ENCODE measurements around the gene CYP2C19.
"Not testable (repeated sequence)": the region's sequence is repeated elsewhere in the genome, so short reads cannot be mapped to it uniquely, and the experiment has no call there.

Gene CYP2C19

DNA sequence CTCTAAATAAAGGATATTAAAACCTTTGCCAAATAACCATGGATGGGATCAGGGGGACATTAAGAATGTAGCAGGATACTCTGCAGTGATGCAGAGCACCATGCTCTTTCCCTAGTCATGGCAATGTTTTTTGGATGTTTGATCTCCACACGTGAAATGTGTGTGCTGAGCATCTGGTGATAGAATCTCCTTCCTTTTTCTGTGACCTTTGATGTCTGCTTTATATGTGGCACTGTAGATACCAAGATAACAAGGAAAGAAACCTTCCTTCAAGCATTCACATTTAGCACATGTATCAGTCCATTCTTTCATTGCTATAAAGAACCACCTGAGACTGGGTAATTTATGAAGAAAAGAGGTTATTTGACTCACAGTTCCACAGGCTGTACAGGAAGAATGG lies 88.3 kb downstream of the CYP2C19 start:
- Mint-ChIP-seq H3K27me3 (no peaks in the 10 kb centered on the region), H3K27ac (no peak overlapping the region), H3K4me1 (no peaks in the 10 kb centered on the region), H3K9me3 (peaks cover 5% of the 10 kb centered on the region), H3K4me3 (no peak overlapping the region), H3K36me3 (no peaks in the 10 kb centered on the region)

DNA sequence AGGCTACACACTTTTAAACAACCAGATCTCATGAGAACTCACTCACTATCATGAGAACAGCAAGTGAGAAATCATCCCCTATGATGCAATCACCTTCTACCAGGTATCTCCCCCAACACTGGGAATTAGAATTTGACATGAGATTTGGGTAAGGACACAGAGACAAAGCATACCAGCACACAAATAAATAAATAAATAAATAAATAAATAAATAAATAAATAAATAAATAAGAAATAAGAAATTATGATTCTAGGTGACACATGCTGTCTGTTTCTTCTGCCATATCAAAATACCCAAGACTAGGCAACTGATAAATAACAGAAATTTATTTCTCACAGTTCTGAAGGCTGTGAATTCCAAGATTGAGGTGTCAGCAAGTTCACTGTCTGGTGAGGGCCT lies 88.8 kb downstream of the CYP2C19 start:
- no peaks in the 10 kb centered on the region for H3K27me3 Mint-ChIP-seq
- no peak overlapping the region for H3K4me3 Mint-ChIP-seq
- H3K4me1 Mint-ChIP-seq, result no peaks in the 10 kb centered on the region
- peaks cover 5% of the 10 kb centered on the region for H3K9me3 Mint-ChIP-seq
- no peaks in the 10 kb centered on the region for H3K36me3 Mint-ChIP-seq
- H3K27ac Mint-ChIP-seq, result no peak overlapping the region

DNA sequence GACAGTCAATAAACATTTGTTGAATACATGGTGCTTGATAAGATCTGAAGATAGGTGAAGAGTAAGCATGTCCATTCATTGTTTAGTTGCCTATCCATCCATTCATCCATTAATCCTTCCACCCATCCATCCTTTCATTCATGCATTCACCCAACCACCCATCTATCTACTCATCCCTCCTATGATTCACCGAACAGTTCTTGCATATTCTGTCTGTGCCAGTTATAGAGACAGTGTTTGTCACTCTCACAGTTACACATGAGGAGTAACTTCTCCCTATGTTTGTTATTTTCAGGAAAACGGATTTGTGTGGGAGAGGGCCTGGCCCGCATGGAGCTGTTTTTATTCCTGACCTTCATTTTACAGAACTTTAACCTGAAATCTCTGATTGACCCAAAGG lies 90.0 kb downstream of the CYP2C19 start:
- Mint-ChIP-seq H3K9me3 (peaks cover 5% of the 10 kb centered on the region), H3K36me3 (no peaks in the 10 kb centered on the region), H3K27ac (no peak overlapping the region), H3K4me1 (no peaks in the 10 kb centered on the region), H3K4me3 (no peak overlapping the region), H3K27me3 (no peaks in the 10 kb centered on the region)

DNA sequence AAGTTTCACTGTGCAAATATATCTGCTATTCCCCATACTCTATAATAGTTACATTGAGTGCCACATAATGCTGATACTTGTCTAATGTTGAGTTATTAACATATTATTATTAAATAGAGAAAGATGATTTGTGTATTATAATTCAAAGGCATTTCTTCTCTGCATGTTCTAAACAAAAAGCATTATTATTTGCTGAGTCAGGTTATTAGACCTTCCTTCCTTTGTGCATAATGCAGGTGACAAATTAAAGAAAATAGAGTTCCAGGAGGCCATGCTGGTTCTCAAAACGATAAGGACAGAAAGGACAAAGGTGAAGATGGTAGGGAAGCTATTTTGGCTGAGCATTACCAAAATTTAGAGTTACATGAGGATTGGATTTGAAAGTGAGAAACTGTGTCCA lies 90.6 kb downstream of the CYP2C19 start:
- H3K27ac Mint-ChIP-seq, result no peak overlapping the region
- no peaks in the 10 kb centered on the region for H3K4me1 Mint-ChIP-seq
- H3K4me3 Mint-ChIP-seq, result no peak overlapping the region
- no peaks in the 10 kb centered on the region for H3K27me3 Mint-ChIP-seq
- peaks cover 5% of the 10 kb centered on the region for H3K9me3 Mint-ChIP-seq
- no peaks in the 10 kb centered on the region for H3K36me3 Mint-ChIP-seq

DNA sequence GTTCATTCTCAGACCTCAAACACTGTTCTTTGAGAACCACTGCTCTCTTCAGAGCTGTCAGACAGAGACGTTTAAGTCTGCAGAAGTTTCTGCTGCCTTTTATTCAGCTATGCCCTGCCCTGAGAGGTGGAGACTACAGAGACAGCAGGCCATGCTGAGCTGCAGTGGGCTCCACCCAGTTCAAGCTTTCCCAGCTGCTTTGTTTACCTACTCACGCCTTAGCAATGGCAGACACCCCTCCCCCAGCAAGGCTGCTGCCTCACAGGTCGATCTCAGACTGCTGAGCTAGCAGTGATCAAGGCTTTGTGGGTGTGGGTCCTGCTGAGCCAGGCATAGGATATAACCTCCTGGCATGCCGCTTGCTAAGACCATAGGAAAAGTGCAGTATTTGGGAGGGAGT lies 95.5 kb downstream of the CYP2C19 start:
- Mint-ChIP-seq H3K27ac (no peak overlapping the region), H3K4me3 (no peak overlapping the region), H3K9me3 (no peaks in the 10 kb centered on the region), H3K36me3 (no peaks in the 10 kb centered on the region), H3K4me1 (no peaks in the 10 kb centered on the region), H3K27me3 (no peaks in the 10 kb centered on the region)

DNA sequence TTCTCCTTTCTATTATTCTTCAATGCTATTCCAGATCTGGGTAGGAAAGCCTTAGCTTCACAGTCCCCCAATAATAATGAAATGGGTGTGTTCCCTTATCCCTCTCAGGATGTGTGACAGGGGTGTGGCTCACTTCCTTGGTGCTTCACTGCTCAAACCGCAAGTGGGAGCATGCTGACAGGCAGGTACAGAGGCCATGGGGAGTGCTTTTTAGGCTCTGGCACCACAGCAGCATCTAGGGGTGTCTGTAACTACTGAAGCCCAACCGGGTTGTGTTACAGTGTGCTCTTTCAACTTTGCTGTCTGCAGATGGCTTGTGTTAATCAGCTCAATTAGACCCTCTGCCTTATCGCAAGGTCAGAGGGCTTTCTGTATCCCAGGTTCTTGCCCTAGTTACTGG lies 96.6 kb downstream of the CYP2C19 start:
- no peaks in the 10 kb centered on the region for H3K27me3 Mint-ChIP-seq
- no peaks in the 10 kb centered on the region for H3K4me1 Mint-ChIP-seq
- peaks cover under 1% of the 10 kb centered on the region for H3K9me3 Mint-ChIP-seq
- no peak overlapping the region for H3K4me3 Mint-ChIP-seq
- H3K27ac Mint-ChIP-seq, result no peak overlapping the region
- no peaks in the 10 kb centered on the region for H3K36me3 Mint-ChIP-seq

DNA sequence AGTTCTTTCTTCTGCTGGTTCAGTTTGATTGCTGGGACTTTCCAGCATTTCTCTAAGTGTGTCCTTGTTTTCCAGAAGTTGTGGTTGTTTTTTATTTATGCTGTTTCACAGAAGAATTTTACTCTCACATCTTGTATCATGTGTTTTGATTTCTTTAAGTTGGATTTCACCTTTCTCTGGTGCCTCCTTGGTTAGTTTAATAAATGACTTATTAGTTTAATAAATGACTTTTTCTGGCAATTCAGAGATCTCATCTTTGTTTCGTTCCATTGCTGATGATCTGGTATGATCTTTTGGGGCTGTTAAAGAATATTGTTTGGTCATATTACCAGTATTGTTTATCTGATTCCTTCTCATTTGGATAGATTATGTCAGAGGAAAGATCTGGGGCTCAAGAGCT lies 116.2 kb downstream of the CYP2C19 start:
- Mint-ChIP-seq H3K4me3 (no peak overlapping the region), H3K27me3 (no peaks in the 10 kb centered on the region), H3K4me1 (no peaks in the 10 kb centered on the region), H3K36me3 (no peaks in the 10 kb centered on the region), H3K9me3 (peaks cover 7% of the 10 kb centered on the region), H3K27ac (no peak overlapping the region)

DNA sequence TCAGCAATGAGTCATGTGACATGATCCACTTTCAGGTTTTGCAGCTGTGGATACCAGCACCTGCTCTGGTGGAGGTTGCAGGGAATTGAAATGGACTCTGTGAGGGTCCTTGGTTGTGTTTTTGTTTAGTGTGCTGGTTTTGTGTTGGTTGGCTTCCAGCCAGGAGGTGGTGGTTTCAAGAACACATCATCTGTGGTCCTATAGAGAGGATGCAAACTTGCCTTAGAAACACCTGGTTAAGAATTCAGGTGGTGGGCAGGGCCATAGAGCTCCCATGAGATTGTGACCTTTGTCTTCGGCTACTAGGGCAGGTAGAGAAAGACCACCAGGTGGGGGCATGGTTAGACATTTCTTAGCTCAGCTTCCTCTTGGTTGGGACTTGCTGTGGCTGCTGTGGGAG lies 116.7 kb downstream of the CYP2C19 start:
- Mint-ChIP-seq H3K27ac (no peak overlapping the region), H3K36me3 (no peaks in the 10 kb centered on the region), H3K4me1 (no peaks in the 10 kb centered on the region), H3K27me3 (no peaks in the 10 kb centered on the region), H3K4me3 (no peak overlapping the region), H3K9me3 (peaks cover 7% of the 10 kb centered on the region)

DNA sequence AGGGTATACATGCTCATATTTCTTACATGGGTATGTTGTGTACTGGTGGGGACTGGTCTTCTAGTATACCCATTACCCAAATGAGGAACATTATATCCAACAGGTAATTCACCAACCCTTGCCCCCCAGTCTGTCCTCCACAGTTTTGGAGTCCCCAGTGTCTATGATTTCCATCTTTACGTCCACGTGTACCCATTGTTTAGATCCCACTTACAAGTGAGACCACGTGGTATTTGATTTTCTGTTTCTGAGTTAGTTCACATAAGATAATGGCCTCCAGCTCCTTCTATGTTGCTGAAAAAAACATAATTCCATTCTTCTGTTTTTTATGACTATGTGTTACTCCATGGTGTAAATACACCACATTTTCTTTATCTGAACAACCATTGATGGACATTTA lies 126.6 kb downstream of the CYP2C19 start:
- H3K27ac Mint-ChIP-seq, result no peak overlapping the region
- no peaks in the 10 kb centered on the region for H3K27me3 Mint-ChIP-seq
- no peaks in the 10 kb centered on the region for H3K36me3 Mint-ChIP-seq
- H3K4me1 Mint-ChIP-seq, result no peaks in the 10 kb centered on the region
- no peak overlapping the region for H3K4me3 Mint-ChIP-seq
- H3K9me3 Mint-ChIP-seq, result peaks cover 6% of the 10 kb centered on the region

DNA sequence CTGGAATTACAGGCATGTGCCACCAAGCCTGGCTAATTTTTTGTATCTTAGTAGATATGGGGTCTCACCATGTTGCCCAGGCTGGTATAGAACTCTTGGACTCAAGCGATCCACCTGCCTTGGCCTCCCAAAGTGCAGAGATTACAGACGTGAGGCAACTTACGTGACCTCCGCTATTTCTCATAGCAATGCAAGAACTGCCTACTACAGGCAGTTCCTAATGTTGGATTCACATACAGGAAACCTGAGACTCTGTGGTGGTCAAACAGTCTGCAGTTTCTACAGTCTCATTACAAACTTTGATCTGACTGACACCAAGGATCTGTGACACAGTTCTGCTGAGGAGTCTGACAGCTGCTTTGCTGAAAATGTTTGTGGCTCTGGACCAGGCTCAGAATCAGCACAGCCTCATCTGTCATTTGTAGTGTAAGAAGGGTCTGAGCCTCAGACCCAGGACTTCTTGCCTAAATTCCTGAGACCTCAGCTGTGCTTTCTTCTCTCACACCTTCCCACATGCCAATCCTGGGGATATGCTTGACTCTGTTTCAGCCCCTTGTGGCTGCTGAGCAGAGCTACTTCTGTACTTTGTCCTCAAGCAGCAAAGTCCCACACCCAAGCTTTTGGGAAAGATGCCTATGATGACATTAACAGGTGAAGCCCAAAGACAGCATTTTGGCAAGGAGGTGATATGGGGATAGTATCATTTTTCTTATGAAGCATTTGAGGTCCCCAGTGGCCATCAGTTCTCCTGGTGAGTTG lies 128.0 kb downstream of the CYP2C19 start:
- H3K27ac Mint-ChIP-seq, result no peak overlapping the region
- H3K27me3 Mint-ChIP-seq, result no peaks in the 10 kb centered on the region
- H3K4me3 Mint-ChIP-seq, result no peak overlapping the region
- H3K4me1 Mint-ChIP-seq, result no peaks in the 10 kb centered on the region
- peaks cover 6% of the 10 kb centered on the region for H3K9me3 Mint-ChIP-seq
- no peaks in the 10 kb centered on the region for H3K36me3 Mint-ChIP-seq

DNA sequence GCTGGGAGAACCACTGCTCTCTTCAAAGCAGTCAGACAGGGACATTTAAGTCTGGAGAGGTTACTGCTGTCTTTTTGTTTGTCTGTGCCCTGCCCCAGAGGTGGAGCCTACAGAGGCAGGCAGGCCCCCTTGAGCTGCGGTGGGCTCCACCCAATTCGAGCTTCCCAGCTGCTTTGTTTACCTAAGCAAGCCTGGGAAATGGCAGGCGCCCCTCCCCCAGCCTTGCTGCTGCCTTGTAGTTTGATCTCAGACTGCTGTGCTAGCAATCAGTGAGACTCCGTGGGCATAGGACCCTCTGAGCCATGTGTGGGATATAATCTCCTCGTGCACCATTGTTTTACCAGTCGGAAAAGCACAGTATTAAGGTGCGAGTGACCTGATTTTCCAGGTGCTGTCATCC lies 135.9 kb downstream of the CYP2C19 start:
- H3K36me3 Mint-ChIP-seq, H3K4me3 Mint-ChIP-seq, H3K4me1 Mint-ChIP-seq, H3K27me3 Mint-ChIP-seq, H3K27ac Mint-ChIP-seq, H3K9me3 Mint-ChIP-seq: not testable (repeated sequence)

DNA sequence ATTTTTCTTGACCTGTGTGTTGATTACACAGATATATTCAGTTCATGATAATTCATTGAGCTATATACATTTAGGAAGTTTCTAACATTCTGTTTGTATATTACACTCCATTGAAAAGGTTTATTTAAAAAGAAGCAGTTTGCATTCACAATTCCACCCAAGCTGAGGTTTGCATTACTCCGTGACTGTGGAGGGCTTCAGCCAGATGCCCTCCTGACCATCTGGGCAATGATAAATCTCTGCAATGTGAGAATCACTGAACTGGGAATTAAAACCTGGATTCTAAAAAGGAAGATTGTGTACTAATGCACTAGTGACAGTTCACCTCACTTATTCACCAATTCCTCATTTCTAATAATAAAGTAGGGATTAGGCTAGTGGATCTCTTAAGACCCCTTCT lies 139.6 kb downstream of the CYP2C19 start:
- H3K4me3 Mint-ChIP-seq, result no peak overlapping the region
- no peaks in the 10 kb centered on the region for H3K4me1 Mint-ChIP-seq
- no peak overlapping the region for H3K27ac Mint-ChIP-seq
- H3K36me3 Mint-ChIP-seq, result no peaks in the 10 kb centered on the region
- no peaks in the 10 kb centered on the region for H3K9me3 Mint-ChIP-seq
- H3K27me3 Mint-ChIP-seq, result no peaks in the 10 kb centered on the region

DNA sequence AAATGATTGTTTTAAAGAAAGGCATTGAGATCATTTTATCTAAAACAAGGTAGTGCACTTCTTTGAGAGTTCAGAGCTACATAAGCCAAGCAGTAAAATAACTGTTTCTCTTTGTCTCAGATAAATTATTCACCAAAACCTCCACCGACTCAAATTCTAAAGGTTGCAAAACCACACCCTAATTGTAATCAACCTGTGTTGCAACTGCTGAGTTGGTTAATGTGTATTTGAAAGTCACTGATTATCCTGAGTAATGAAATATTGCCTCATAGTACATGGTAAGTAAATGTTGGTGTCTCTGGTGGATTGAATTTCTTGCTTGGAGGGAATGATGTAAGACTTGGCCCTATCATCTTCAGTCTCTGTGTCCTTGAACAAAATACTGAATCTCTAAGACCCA lies 140.1 kb downstream of the CYP2C19 start:
- no peaks in the 10 kb centered on the region for H3K4me1 Mint-ChIP-seq
- no peaks in the 10 kb centered on the region for H3K27me3 Mint-ChIP-seq
- H3K4me3 Mint-ChIP-seq, result no peak overlapping the region
- H3K27ac Mint-ChIP-seq, result no peak overlapping the region
- H3K9me3 Mint-ChIP-seq, result no peaks in the 10 kb centered on the region
- H3K36me3 Mint-ChIP-seq, result no peaks in the 10 kb centered on the region

Data from activated naive CD4-positive, alpha-beta T cell treated with anti-CD3 and anti-CD28 coated beads, Interleukin-2, amount 50 U/mL, for 24 hours (primary cell).